ENCODE measurements around the gene COX8C. TPM values are rescaled to one million over a fixed set of nuclear protein-coding genes. Genes with fewer than 3 reads are reported as not detected.

COX8C gene
- total RNA-seq, 2 experiments from 2014 or later, result not detected

DNA sequence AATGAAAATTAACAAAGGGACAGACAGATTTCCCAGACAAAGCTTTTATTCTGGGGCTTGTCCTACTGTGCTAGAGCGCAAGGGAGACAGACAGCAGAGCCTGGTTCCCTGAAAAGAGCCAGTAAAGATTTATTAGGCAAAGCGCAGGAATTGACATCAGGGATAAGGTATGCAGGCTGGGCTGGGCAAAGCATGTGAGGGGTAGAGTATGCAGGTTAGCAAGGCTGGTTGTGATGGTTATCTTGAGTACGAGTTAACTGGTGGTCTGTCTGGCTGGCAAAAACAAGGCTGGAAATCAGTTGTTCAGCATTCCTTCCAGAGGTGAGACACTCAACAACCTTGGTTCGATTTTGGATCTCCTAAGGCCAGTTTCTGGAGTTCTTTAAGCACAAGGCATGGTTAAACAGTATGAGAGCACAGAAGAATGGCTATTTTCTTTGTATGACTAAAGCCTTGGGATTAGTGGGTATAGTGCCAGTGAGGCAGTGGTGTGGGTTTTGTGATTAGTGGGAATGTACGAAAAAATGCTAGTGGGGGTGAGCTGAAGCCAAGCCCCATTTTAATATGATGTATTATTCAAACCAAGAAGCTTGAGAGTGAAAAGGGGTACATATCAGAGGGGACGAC is 45.0 kb upstream of the COX8C start:
- TF ChIP-seq, protein P1, sequence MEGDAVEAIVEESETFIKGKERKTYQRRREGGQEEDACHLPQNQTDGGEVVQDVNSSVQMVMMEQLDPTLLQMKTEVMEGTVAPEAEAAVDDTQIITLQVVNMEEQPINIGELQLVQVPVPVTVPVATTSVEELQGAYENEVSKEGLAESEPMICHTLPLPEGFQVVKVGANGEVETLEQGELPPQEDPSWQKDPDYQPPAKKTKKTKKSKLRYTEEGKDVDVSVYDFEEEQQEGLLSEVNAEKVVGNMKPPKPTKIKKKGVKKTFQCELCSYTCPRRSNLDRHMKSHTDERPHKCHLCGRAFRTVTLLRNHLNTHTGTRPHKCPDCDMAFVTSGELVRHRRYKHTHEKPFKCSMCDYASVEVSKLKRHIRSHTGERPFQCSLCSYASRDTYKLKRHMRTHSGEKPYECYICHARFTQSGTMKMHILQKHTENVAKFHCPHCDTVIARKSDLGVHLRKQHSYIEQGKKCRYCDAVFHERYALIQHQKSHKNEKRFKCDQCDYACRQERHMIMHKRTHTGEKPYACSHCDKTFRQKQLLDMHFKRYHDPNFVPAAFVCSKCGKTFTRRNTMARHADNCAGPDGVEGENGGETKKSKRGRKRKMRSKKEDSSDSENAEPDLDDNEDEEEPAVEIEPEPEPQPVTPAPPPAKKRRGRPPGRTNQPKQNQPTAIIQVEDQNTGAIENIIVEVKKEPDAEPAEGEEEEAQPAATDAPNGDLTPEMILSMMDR (conservative IDR thresholded peaks at IDR 0.05; ENCODE audit: low read length), result no peak
- no peak for TF ChIP-seq EZH2phosphoT487 (IDR thresholded peaks at IDR 0.05; ENCODE audit: borderline replicate concordance, low read depth, low read length)
- Histone ChIP-seq H3K9me2 (ENCODE audit: insufficient read depth, low read length) (no peaks in the 10 kb centered on the region), H2AFZ (ENCODE audit: low read length) (no peak overlapping the region), H3K79me2 (ENCODE audit: insufficient read depth, low read depth, low read length) (no peaks in the 10 kb centered on the region), H3K27ac (ENCODE audit: low read depth, low read length, poor library complexity, severe bottlenecking) (no peak overlapping the region), H3K4me3 (ENCODE audit: low read depth, low read length, poor library complexity, severe bottlenecking) (no peak overlapping the region), H3K9me3 (ENCODE audit: low read length) (no peaks in the 10 kb centered on the region), H3K36me3 (ENCODE audit: insufficient read depth, low read length) (no peaks in the 10 kb centered on the region), H3K4me2 (ENCODE audit: low read length) (no peak overlapping the region), H4K20me1 (ENCODE audit: insufficient read depth, low read length) (0 out of 2 replicates have a peak, but pooled peaks cover under 1% of the 10 kb centered on the region), H3K4me1 (ENCODE audit: insufficient read depth, low read length, poor library complexity, severe bottlenecking) (no peaks in the 10 kb centered on the region)
- ChIA-PET CTCF (ENCODE audit: unreplicated experiment) (no interaction called here), POLR2A (no interaction called here)
- no TSS peak for BruUV-seq (replicated peaks)
- intact Hi-C loops (cut with micrococcal nuclease; ENCODE audit: unreplicated experiment), result no loop called here
- no peak for DNase-seq (ENCODE audit: low spot score)

DNA sequence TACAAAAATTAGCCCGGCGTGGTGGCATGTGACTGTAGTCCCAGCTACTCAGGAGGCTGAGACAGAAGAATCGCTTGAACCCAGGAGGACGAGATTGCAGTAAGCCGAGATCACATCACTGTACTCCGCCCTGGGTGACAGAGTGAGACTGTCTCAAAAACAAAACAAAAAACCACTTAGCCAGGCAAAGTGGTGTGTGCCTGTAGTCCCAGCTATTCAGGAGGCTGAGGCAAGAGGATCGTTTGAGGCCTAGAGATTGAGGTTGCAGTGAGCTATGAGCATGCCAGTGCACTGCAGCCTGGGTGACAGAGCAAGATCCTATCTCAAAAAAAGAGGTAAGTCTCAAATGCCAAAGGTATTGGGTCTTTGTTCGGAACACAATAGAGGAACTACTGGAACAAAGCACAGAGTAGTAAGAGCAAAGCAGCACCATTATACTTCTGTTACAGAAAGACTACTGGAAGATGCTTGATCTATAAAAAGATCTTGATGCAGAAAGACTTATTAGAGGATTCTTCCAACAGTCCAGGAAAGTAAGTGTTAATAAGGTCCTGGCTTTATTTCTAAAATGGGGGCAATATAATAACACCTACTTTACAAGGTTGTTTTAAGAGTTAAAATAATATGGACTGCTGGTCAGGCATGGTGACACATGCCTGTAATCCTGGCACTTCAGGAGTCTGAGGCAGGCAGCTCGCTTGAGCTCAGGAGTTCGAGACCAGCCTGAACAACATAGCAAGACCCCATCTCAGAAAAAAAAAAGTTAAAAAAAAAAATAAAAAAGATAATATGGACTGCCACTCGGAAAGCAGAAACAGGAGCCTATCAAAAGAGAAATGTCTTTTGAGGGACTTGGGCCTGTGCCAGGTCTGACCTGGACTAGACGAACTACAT is 44.0 kb upstream of the COX8C start:
- Histone ChIP-seq H3K9me3 (ENCODE audit: low read length) (no peaks in the 10 kb centered on the region), H4K20me1 (ENCODE audit: insufficient read depth, low read length) (0 out of 2 replicates have a peak, but pooled peaks cover 4% of the 10 kb centered on the region), H3K9me2 (ENCODE audit: insufficient read depth, low read length) (no peaks in the 10 kb centered on the region), H3K4me3 (ENCODE audit: low read depth, low read length, poor library complexity, severe bottlenecking) (no peak overlapping the region), H3K4me1 (ENCODE audit: insufficient read depth, low read length, poor library complexity, severe bottlenecking) (no peaks in the 10 kb centered on the region), H3K36me3 (ENCODE audit: insufficient read depth, low read length) (no peaks in the 10 kb centered on the region), H3K4me2 (ENCODE audit: low read length) (no peak overlapping the region), H3K27ac (ENCODE audit: low read depth, low read length, poor library complexity, severe bottlenecking) (no peak overlapping the region), H3K79me2 (ENCODE audit: insufficient read depth, low read depth, low read length) (no peaks in the 10 kb centered on the region), H2AFZ (ENCODE audit: low read length) (no peak overlapping the region)
- no TSS peak for BruUV-seq (replicated peaks)
- intact Hi-C loops (cut with micrococcal nuclease; ENCODE audit: unreplicated experiment), result no loop called here
- TF ChIP-seq, protein P1 (conservative IDR thresholded peaks at IDR 0.05; ENCODE audit: low read length), result no peak
- no peak for TF ChIP-seq EZH2phosphoT487 (IDR thresholded peaks at IDR 0.05; ENCODE audit: borderline replicate concordance, low read depth, low read length)
- POLR2A ChIA-PET, result interaction anchor here (0.5 kb wide), 1 partner anchor 589 kb away, joined by 3 read pairs; no protein-coding TSS in a partner anchor
- no peak for DNase-seq (ENCODE audit: low spot score)
- CTCF ChIA-PET (ENCODE audit: unreplicated experiment), result no interaction called here
